ENCODE measurements around the gene GPR137C.

The GPR137C gene

DNA sequence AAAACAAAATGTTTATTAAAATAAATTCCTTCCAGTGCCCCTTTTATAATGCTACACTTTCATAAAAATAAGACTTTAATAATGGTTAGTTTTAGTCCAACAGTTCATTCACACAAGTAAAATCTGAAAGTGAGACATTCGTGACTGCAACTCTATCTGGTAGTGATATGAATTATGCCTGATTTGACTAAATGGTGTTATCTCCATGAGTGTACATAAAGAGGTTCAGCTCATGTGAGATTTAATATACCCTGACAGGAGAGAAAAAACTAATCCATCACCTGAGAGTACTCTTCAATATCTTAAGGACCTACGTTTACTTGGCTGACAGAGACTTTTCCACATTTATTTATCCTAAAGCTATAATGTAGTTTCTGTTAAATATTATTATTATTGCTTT lies 108.7 kb downstream of the GPR137C start:
- DNase-seq (ENCODE audit: low read depth in 2 of 3, low spot score in 1 of 3): no peak

DNA sequence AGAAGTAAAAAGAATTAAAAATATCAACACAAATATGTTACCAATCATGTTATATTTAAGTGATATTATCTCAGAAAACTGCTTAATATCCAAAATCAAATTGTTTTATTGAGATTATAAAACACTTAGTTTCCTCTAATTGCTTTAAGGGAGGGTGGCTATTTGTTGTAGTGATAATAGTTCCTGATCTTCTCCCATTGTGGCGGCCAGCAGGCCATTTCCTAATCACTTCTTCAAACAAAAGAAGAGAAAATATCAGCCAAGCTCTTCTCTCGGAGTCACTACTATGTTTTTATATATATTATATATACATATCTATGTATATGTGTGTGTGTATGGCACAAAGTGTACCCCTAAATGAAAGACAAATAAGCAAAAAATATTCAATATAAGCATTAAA lies 111.2 kb downstream of the GPR137C start:
- no peak for DNase-seq (ENCODE audit: low read depth in 2 of 3, low spot score in 1 of 3)

DNA sequence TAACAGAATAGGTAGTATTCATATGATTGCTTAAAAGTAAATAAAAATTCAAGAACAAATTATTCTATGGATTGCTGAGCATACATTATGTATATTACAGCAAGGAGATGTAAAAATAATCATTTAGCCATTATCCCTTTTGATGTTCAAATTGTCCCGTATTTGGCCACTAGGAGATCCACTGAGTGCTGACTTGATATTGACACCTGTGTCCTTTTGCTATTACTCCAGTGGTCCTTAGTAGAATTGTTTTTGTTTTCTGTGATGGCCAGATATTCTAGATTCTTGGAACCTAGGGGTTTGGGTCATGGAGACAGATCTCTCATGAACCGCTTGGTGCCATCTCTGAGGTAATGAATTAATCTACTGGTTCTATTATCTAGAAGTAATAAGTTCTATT lies 126.0 kb downstream of the GPR137C start:
- no peak for DNase-seq (ENCODE audit: low read depth in 2 of 3, low spot score in 1 of 3)

DNA sequence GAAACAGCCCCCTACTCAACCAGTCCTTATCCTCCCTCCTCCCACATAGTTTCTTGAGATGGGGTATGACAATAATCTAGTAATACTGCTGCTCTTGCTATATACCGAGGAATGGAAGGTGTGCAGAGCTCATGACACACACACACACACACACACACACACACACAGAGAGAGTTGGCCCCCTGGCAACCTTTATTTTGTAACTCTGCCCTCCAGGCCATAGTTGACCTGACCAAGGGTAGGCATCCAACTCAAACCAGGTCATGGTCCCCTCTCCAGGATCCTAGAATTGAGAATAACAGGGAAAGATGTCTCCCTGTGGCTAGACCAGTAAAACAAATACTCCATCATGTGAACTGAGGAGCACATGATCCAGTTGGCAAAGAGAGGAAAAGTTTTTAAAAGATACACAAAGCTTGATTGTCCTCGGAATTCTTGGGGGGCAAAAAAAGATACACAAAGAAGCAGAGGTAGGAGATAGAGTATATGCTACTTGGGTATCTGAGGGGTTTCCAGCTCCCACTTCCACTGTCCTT lies 131.4 kb downstream of the GPR137C start:
- DNase-seq (ENCODE audit: low read depth in 2 of 3, low spot score in 1 of 3): no peak

DNA sequence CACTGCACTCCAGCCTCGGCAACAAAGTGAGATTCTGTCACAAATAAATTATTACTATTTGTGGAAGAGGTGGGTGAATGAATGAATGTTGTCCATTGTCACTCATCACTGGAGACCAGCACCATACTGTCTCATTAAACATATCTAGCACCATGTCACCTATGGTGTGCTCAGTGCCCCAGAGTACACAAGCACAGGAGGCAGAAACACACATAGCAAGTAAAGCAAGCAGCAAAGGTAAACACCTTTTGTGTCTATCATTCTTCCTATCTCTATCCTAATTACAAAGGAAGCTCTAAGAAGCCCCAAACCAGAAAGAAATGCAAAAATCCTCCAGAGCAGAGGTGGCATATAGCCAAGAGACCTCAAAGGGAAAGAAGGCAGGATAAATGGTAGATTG lies 133.5 kb downstream of the GPR137C start:
- no peak for DNase-seq (ENCODE audit: low read depth in 2 of 3, low spot score in 1 of 3)

All from stimulated activated CD4-positive, alpha-beta T cell treated with anti-CD3 and anti-CD28 coated beads, Interleukin-12 subunit alpha, Interleukin-12 subunit beta, amount 100 ng/mL, for 48 hours (primary cell).